ENCODE results near the gene SPINK4. TPM values are rescaled to one million over a fixed set of nuclear protein-coding genes. Genes with fewer than 3 reads are reported as not detected.

The SPINK4 gene
- total RNA-seq, 1 experiment from 2014 or later, result not detected

DNA sequence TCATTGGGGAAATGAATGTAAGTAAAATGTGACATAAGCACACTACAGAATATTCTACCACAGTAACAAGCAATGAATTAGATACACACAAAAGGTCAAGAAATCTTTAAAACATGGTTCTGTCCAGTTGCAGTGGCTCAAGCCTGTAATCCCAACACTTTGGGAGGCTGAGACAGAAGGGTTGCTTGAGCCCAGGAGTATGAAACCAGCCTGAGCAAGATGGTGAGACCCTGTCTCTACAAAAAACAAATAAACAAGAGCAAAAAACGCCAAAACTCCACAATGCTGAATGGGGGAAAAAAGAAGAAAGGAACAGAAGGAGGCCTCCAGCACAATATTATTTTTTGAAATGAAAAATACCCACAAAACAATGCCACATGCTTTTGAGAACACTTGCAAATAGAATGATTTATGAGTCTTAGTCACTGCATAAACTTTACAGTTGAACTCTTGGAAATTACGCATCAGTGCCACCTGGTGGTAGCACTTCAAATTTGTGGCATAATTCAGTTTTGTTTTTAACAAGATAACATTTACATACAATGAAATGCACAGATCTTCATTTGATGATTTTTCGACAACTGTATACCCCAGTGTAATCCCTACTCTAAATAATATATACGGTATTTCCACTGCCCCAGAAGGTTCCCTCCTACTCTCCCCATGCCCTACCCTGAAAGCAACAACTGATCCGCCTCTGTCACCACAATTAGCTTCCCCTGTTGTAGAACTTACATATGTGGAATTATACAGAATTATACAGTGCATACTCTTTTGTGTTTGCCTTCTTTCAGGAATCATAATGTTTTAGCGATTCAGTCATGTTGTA is 14.4 kb upstream of the SPINK4 start:
- Histone ChIP-seq H3K18ac (ENCODE audit: insufficient read length, low read depth, low read length) (no peak overlapping the region), H3K9me3 (ENCODE audit: control insufficient read depth, low read depth, low read length) (no peaks in the 10 kb centered on the region), H2BK20ac (ENCODE audit: low read depth, low read length, poor library complexity, severe bottlenecking) (no peak overlapping the region), H3K56ac (ENCODE audit: insufficient read length, low read depth, low read length) (no peak overlapping the region), H3K79me2 (ENCODE audit: insufficient read depth, low read length) (no peaks in the 10 kb centered on the region), H4K91ac (ENCODE audit: insufficient read length, low read depth, low read length) (no peak overlapping the region), H4K20me1 (ENCODE audit: control insufficient read depth, insufficient read depth, insufficient read length) (no peaks in the 10 kb centered on the region), H3K79me1 (ENCODE audit: insufficient read depth, low read depth, low read length, poor library complexity, severe bottlenecking) (no peaks in the 10 kb centered on the region), H2BK15ac (ENCODE audit: low read depth, low read length) (no peak overlapping the region), H3K23me2 (ENCODE audit: insufficient read length, low read depth, low read length, poor library complexity, severe bottlenecking) (no peaks in the 10 kb centered on the region), H2BK12ac (ENCODE audit: insufficient read length, low read depth, low read length) (no peak overlapping the region), H3K27me3 (ENCODE audit: insufficient read depth, low read length) (no peaks in the 10 kb centered on the region), H3K4ac (ENCODE audit: low read depth, low read length) (no peak overlapping the region), H3K23ac (ENCODE audit: insufficient read length, low read depth, low read length) (no peak overlapping the region), H3K4me1 (ENCODE audit: insufficient read depth, low read length) (no peaks in the 10 kb centered on the region), H2AK5ac (ENCODE audit: insufficient read length, low read length) (no peak overlapping the region), H2BK120ac (ENCODE audit: low read depth, low read length, poor library complexity, severe bottlenecking) (no peak overlapping the region), H3K27ac (ENCODE audit: insufficient read length, low read depth, low read length) (no peak overlapping the region), H2BK5ac (ENCODE audit: insufficient read length, low read length) (no peak overlapping the region), H3K4me2 (ENCODE audit: insufficient read depth, insufficient read length, low read length) (no peak overlapping the region), H4K8ac (replicated peaks; ENCODE audit: insufficient read length, low read depth, low read length) (no peak overlapping the region), H4K5ac (ENCODE audit: insufficient read length, low read depth, low read length) (no peak overlapping the region), H3T11ph (ENCODE audit: low read length) (no peak overlapping the region), H2AFZ (ENCODE audit: low read length) (no peak overlapping the region), H3K14ac (ENCODE audit: insufficient read depth, low read length) (no peak overlapping the region), H3K9ac (ENCODE audit: extremely low read depth, insufficient read length, low read length) (no peak overlapping the region)
- no CpG with 5 or more reads among the region's 6 CpGs for WGBS (ENCODE audit: extremely low coverage, insufficient read length, low lambda C conversion rate)
- Mint-ChIP-seq H3K36me3 (ENCODE audit: insufficient read depth in 1 of 3, low read depth in 3 of 3) (no peaks in the 10 kb centered on the region), H3K9me3 (no peaks in the 10 kb centered on the region), H3K4me3 (no peak overlapping the region), H3K27me3 (ENCODE audit: low read depth) (no peaks in the 10 kb centered on the region; the same call in none of the 2 replicates), H3K27ac (no peak overlapping the region), H3K4me1 (peaks cover 3 to 12% of the 10 kb centered on the region in 2 experiments)
- no peak for DNase-seq
- TF ChIP-seq, protein P1, sequence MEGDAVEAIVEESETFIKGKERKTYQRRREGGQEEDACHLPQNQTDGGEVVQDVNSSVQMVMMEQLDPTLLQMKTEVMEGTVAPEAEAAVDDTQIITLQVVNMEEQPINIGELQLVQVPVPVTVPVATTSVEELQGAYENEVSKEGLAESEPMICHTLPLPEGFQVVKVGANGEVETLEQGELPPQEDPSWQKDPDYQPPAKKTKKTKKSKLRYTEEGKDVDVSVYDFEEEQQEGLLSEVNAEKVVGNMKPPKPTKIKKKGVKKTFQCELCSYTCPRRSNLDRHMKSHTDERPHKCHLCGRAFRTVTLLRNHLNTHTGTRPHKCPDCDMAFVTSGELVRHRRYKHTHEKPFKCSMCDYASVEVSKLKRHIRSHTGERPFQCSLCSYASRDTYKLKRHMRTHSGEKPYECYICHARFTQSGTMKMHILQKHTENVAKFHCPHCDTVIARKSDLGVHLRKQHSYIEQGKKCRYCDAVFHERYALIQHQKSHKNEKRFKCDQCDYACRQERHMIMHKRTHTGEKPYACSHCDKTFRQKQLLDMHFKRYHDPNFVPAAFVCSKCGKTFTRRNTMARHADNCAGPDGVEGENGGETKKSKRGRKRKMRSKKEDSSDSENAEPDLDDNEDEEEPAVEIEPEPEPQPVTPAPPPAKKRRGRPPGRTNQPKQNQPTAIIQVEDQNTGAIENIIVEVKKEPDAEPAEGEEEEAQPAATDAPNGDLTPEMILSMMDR (conservative IDR thresholded peaks at IDR 0.05), result peak; percentile 86
